HG02884 (cell line): ENCODE measurements around the gene FMN1.

Source experiments
- ATAC-seq: cut with Tn5 transposase; IDR thresholded peaks from one replicate; pipeline ENCODE4 v1.9.1; 2021; ENCODE audit warnings: mild to moderate bottlenecking, moderate library complexity; ENCODE audit not compliant: unreplicated experiment

The FMN1 gene

GRCh38 chr15:32991619-32992111, 202.8 kb downstream of the FMN1 start:
- no peak for ATAC-seq

GRCh38 chr15:32990071-32990470, 204.4 kb downstream of the FMN1 start:
- no peak for ATAC-seq

- no peak for ATAC-seq
Observed at GRCh38 chr15:32987067-32987466, 207.4 kb downstream of the FMN1 start.

GRCh38 chr15:32986147-32986546, 208.4 kb downstream of the FMN1 start:
- ATAC-seq: no peak

GRCh38 chr15:32983679-32984078, 210.8 kb downstream of the FMN1 start:
- no peak for ATAC-seq

GRCh38 chr15:32982001-32982400, 212.5 kb downstream of the FMN1 start:
- no peak for ATAC-seq

- no peak for ATAC-seq
Observed at GRCh38 chr15:32981536-32981935, 213.0 kb downstream of the FMN1 start.

- no peak for ATAC-seq
Observed at GRCh38 chr15:32979710-32980109, 214.8 kb downstream of the FMN1 start.

- ATAC-seq: no peak
Observed at GRCh38 chr15:32977506-32977905, 217.0 kb downstream of the FMN1 start.

GRCh38 chr15:32974691-32975090, 219.8 kb downstream of the FMN1 start:
- ATAC-seq: no peak

GRCh38 chr15:32972686-32973085, 221.8 kb downstream of the FMN1 start:
- no peak for ATAC-seq

- ATAC-seq: no peak
Observed at GRCh38 chr15:32970847-32971246, 223.7 kb downstream of the FMN1 start.

- no peak for ATAC-seq
Observed at GRCh38 chr15:32967521-32967920, 227.0 kb downstream of the FMN1 start.

GRCh38 chr15:32966512-32966911, 228.0 kb downstream of the FMN1 start:
- no peak for ATAC-seq

GRCh38 chr15:32965897-32966296, 228.6 kb downstream of the FMN1 start:
- no peak for ATAC-seq

- ATAC-seq: no peak
Observed at GRCh38 chr15:32959077-32959476, 235.4 kb downstream of the FMN1 start.

- ATAC-seq: no peak
Observed at GRCh38 chr15:32957219-32957618, 237.3 kb downstream of the FMN1 start.

- no peak for ATAC-seq
Observed at GRCh38 chr15:32956711-32957110, 237.8 kb downstream of the FMN1 start.

- ATAC-seq: no peak
Observed at GRCh38 chr15:32956006-32956405, 238.5 kb downstream of the FMN1 start.

GRCh38 chr15:32953533-32953910, 241.0 kb downstream of the FMN1 start:
- ATAC-seq: no peak

- ATAC-seq: no peak
Observed at GRCh38 chr15:32952901-32953532, 241.5 kb downstream of the FMN1 start.

- no peak for ATAC-seq
Observed at GRCh38 chr15:32951736-32952464, 242.6 kb downstream of the FMN1 start.
